Measurements from ENCODE around the gene GEMIN5. TPM values are rescaled to one million over a fixed set of nuclear protein-coding genes. Genes with fewer than 3 reads are reported as not detected.
A peak's percentile ranks its signal among the peaks of the same experiment; 100 is the strongest.

The GEMIN5 gene
- total RNA-seq, 3 donors from 2014 or later = 14.4 to 23.2 (median 19.3) TPM

DNA sequence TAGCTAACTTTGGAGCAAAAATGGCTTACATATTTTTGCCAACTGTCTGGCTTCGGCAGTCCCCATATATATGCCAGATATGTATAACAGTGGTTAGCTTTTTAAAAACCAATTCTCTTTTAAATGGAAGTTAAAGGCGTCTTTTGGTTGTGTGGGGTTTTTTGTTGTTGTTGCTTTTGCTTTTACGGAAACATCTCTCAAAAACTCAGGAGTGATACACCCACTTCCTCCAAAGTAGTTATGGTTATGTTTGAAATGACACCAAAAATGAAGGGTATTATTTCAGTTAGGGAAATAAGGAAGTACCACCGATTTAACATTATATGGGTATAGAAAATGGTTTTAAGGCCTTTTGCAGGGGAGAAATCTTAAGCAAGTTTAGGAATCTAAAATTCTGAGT is 77.2 kb downstream of the GEMIN5 start:
- no peak for DNase-seq (ENCODE audit: low spot score in 2 of 2)
- H3K36me3 ChIP-seq = no peaks in the 10 kb centered on the region
- TF ChIP-seq, protein P1, sequence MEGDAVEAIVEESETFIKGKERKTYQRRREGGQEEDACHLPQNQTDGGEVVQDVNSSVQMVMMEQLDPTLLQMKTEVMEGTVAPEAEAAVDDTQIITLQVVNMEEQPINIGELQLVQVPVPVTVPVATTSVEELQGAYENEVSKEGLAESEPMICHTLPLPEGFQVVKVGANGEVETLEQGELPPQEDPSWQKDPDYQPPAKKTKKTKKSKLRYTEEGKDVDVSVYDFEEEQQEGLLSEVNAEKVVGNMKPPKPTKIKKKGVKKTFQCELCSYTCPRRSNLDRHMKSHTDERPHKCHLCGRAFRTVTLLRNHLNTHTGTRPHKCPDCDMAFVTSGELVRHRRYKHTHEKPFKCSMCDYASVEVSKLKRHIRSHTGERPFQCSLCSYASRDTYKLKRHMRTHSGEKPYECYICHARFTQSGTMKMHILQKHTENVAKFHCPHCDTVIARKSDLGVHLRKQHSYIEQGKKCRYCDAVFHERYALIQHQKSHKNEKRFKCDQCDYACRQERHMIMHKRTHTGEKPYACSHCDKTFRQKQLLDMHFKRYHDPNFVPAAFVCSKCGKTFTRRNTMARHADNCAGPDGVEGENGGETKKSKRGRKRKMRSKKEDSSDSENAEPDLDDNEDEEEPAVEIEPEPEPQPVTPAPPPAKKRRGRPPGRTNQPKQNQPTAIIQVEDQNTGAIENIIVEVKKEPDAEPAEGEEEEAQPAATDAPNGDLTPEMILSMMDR (IDR thresholded peaks at IDR 0.05) = no peak
- no peak for TF ChIP-seq POLR2AphosphoS5 (IDR thresholded peaks at IDR 0.05)
- TF ChIP-seq POLR2A (IDR thresholded peaks at IDR 0.05) = no peak
- peak overlapping the region; percentile 78 to 81 (median 80) for H3K4me3 ChIP-seq
- H3K27me3 ChIP-seq = no peaks in the 10 kb centered on the region
- H3K4me1 ChIP-seq = peaks cover 0 to 5% of the 10 kb centered on the region in 2 donors
- intact Hi-C loops (cut with DNase I; ENCODE audit: low total_unique reads) = no loop called here
- H3K9me3 ChIP-seq = no peaks in the 10 kb centered on the region
- no peak overlapping the region for H3K27ac ChIP-seq

DNA sequence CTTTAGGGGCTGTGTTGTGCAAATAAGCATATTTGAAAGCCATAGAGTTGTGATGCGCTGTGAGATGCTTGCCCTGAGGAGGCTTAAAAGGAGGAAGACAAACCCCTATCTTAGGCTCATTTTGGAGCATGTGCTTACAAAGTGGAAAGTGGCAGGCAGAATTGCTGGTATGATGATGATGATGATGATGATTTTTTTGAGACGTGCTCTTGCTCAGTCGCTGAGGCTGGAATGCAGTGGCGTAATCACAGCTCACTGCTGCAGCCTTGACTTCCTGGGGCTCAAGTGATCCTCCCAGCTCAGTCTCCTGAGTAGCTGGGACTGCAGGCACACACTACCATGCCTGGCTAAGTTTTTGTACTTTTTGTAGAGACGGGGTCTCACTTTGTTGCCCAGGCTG is 77.9 kb downstream of the GEMIN5 start:
- H3K9me3 ChIP-seq = no peaks in the 10 kb centered on the region
- peak overlapping the region; percentile 78 to 81 (median 80) for H3K4me3 ChIP-seq
- intact Hi-C loops (cut with DNase I; ENCODE audit: low total_unique reads) = no loop called here
- H3K27me3 ChIP-seq = no peaks in the 10 kb centered on the region
- H3K4me1 ChIP-seq = peaks cover 0 to 5% of the 10 kb centered on the region in 2 donors
- no peaks in the 10 kb centered on the region for H3K36me3 ChIP-seq
- no peak for DNase-seq (ENCODE audit: low spot score in 2 of 2)
- H3K27ac ChIP-seq = peak overlapping the region; percentile 98 to 99
- TF ChIP-seq POLR2AphosphoS5 (IDR thresholded peaks at IDR 0.05) (no peak), POLR2A (IDR thresholded peaks at IDR 0.05) (no peak)
- TF ChIP-seq, protein P1 (IDR thresholded peaks at IDR 0.05) = no peak

DNA sequence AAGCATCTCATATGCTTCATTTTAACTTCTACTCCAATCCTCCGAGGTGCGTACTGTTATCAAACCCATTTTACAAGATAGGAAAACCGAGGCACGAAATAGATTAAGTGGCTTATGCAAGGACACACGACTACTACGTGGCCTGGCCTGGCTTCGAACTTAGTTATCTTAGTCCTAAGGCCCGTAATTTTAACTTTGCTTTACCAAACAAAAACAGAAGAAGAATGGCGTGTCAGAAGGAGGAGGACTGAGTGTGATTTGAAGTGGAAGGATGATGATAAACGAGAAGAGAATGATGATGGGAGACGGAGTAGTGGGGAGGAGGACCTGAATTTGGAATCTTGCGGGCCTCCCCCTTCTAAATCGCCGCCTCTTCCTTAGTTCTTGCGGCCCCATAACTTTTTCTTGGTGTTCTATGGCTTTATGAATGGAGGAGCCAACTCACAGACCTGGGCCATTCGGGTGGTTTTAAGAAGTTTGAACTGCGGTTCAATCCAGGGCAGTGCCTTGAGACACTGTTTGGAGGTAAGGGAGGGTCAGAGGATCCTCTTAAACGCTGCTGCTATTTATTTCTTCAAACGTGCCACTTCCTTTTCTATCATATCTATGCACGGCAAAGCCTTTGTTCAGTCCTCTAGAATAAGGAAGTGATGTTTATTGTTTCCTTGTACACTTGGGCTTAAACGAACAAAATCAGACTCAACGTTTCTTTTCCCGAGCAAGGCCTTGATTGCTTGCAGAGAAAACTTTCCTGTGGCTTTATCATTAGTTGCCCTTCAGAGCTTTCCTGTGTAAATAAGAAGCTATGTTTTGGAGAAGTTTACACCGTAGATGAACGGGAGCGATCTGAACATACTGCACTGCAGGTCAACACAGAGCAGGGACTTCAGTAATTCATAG is 78.8 kb downstream of the GEMIN5 start:
- TF ChIP-seq, protein P1 (IDR thresholded peaks at IDR 0.05) = no peak
- TF ChIP-seq POLR2A (IDR thresholded peaks at IDR 0.05) (no peak), POLR2AphosphoS5 (IDR thresholded peaks at IDR 0.05) (no peak)
- H3K27ac ChIP-seq = peak overlapping the region; percentile 98 to 99
- H3K27me3 ChIP-seq = no peaks in the 10 kb centered on the region
- H3K4me1 ChIP-seq = peaks cover 0 to 5% of the 10 kb centered on the region in 2 donors
- H3K4me3 ChIP-seq = peak overlapping the region; percentile 78 to 81 (median 80)
- H3K9me3 ChIP-seq = no peaks in the 10 kb centered on the region
- H3K36me3 ChIP-seq = no peaks in the 10 kb centered on the region
- intact Hi-C loops (cut with DNase I; ENCODE audit: low total_unique reads) = no loop called here
- no peak for DNase-seq (ENCODE audit: low spot score in 2 of 2)

DNA sequence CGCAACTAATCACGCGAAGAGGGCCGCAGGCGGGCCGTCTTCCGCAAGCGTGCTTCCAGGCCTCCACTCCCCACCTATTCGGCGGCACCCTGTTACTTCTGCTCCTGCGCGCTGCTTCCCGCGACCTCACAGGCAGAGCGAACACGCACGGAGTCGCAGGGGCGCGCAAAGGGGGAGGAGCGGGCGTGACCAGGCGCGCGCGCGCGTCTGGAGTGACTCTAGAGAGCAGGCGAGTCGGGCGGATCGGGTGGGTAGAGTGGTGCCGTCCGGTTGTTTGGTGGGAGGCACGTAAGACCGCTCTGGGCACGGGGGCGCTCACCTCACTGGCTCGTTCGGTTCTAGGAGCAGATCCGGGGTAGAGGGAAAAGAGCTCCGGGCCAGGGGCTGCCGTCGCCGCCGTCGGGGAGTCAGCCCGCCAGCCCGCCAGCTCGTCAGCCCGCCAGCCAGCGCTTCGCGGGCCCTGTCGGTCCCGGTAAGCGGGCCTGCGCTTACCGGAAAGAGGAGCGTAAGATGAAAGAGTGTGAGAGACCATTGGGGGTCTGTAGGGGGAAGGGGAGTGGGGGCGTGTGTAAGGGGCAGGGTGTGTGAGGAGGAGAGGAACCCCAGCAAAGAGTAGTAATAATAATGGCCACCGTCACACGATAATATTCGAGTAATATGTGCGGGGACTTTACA is 79.6 kb downstream of the GEMIN5 start, which contains the start of gene CNOT8:
TSS of gene CNOT8 (plus strand) at position 331 of the 675 bp plus-strand sequence. CDS start 4,652 bp downstream, outside the sequence.
- Histone ChIP-seq H3K36me3 (no peaks in the 10 kb centered on the region), H3K4me1 (peaks cover 0 to 5% of the 10 kb centered on the region in 2 donors), H3K27ac (peak within 1 kb of the TSS; percentile 98 to 99), H3K27me3 (no peaks in the 10 kb centered on the region), H3K4me3 (peak within 1 kb of the TSS; percentile 78 to 81 (median 80)), H3K9me3 (no peaks in the 10 kb centered on the region)
- intact Hi-C loops (cut with DNase I; ENCODE audit: low total_unique reads) = no loop called here
- peak; percentile 97 to 98 for DNase-seq (ENCODE audit: low spot score in 2 of 2)
- TF ChIP-seq POLR2A (IDR thresholded peaks at IDR 0.05) = peak; percentile 77
- TF ChIP-seq, protein P1 (IDR thresholded peaks at IDR 0.05) = no peak
- peak; percentile 91 to 96 (median 94) for TF ChIP-seq POLR2AphosphoS5 (IDR thresholded peaks at IDR 0.05)
